ENCODE data around the gene AKAP11. TPM values are rescaled to one million over a fixed set of nuclear protein-coding genes. Genes with fewer than 3 reads are reported as not detected.

The AKAP11 gene
- total RNA-seq, 1 donor from 2014 or later, result 37.2 TPM

GRCh38 chr13:42312817-42313431, 41.0 kb downstream of the AKAP11 start:
- no peak for ATAC-seq
- no peaks in the 10 kb centered on the region for H3K27me3 ChIP-seq
- H3K4me1 ChIP-seq, result no peaks in the 10 kb centered on the region
- intact Hi-C loops (cut with DNase I), result no loop called here
- no peaks in the 10 kb centered on the region for H3K9me3 ChIP-seq
- TF ChIP-seq, protein P1, sequence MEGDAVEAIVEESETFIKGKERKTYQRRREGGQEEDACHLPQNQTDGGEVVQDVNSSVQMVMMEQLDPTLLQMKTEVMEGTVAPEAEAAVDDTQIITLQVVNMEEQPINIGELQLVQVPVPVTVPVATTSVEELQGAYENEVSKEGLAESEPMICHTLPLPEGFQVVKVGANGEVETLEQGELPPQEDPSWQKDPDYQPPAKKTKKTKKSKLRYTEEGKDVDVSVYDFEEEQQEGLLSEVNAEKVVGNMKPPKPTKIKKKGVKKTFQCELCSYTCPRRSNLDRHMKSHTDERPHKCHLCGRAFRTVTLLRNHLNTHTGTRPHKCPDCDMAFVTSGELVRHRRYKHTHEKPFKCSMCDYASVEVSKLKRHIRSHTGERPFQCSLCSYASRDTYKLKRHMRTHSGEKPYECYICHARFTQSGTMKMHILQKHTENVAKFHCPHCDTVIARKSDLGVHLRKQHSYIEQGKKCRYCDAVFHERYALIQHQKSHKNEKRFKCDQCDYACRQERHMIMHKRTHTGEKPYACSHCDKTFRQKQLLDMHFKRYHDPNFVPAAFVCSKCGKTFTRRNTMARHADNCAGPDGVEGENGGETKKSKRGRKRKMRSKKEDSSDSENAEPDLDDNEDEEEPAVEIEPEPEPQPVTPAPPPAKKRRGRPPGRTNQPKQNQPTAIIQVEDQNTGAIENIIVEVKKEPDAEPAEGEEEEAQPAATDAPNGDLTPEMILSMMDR (IDR thresholded peaks at IDR 0.05), result no peak
- no peak overlapping the region for H3K27ac ChIP-seq
- DNase-seq, result no peak
- no peak overlapping the region for H3K4me3 ChIP-seq
- peaks cover 61% of the 10 kb centered on the region for H3K36me3 ChIP-seq

DNA sequence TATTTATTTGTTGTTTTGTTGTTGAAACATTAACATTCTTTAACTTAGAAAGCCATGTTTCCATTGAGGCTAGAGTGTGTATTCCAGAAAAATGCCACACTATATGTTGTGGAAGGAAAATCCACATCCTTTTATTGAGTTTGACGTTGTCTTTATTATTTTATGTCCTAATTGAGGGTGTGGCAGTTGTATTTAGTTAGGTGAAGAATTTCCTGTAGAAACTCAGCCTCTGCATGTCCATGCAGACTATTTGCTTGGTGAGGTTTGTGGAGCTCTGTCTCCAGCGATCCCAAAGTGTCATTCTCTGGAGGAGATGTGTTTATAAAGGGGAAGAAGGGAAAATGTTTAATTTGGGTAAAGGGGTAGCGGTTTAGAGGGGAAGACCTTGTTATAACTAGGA, 46.6 kb downstream of the AKAP11 start:
- H3K27ac ChIP-seq, result no peak overlapping the region
- intact Hi-C loops (cut with DNase I), result no loop called here
- DNase-seq (no peak), ATAC-seq (no peak)
- H3K4me1 ChIP-seq, result no peaks in the 10 kb centered on the region
- no peaks in the 10 kb centered on the region for H3K27me3 ChIP-seq
- TF ChIP-seq, protein P1 (IDR thresholded peaks at IDR 0.05), result no peak
- H3K4me3 ChIP-seq, result no peak overlapping the region
- H3K36me3 ChIP-seq, result peaks cover 48% of the 10 kb centered on the region
- H3K9me3 ChIP-seq, result no peaks in the 10 kb centered on the region

DNA sequence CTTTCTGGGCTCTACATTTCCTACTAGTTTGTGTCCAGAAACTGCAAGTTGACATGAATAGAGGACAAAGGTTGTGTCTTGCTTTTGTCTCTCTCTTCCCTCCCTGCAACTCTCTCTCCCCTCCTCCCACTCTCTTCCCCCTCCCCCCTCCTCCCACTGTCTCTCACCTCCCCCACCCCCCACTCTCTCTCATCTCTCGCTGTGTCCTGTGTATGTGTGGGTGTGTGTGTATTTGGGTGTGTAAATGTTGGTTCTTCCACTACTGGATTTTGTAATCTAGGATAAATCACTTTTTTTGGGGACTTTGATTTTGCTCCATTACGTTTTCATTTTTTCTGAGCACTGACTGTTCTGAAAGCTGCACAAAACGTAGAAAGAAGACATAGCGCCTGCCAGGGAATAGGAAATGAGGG, 48.4 kb downstream of the AKAP11 start:
- no peak overlapping the region for H3K27ac ChIP-seq
- ATAC-seq, result no peak
- H3K36me3 ChIP-seq, result peaks cover 43% of the 10 kb centered on the region
- no peaks in the 10 kb centered on the region for H3K4me1 ChIP-seq
- H3K27me3 ChIP-seq, result no peaks in the 10 kb centered on the region
- intact Hi-C loops (cut with DNase I), result no loop called here
- H3K9me3 ChIP-seq, result no peaks in the 10 kb centered on the region
- no peak overlapping the region for H3K4me3 ChIP-seq
- TF ChIP-seq, protein P1 (IDR thresholded peaks at IDR 0.05), result no peak
- no peak for DNase-seq

GRCh38 chr13:42322806-42323205, 50.9 kb downstream of the AKAP11 start:
- no peak overlapping the region for H3K27ac ChIP-seq
- no peaks in the 10 kb centered on the region for H3K4me1 ChIP-seq
- intact Hi-C loops (cut with DNase I), result no loop called here
- H3K4me3 ChIP-seq, result no peak overlapping the region
- peaks cover 28% of the 10 kb centered on the region for H3K36me3 ChIP-seq
- DNase-seq (no peak), ATAC-seq (no peak)
- H3K27me3 ChIP-seq, result no peaks in the 10 kb centered on the region
- no peaks in the 10 kb centered on the region for H3K9me3 ChIP-seq
- TF ChIP-seq, protein P1 (IDR thresholded peaks at IDR 0.05), result no peak

DNA sequence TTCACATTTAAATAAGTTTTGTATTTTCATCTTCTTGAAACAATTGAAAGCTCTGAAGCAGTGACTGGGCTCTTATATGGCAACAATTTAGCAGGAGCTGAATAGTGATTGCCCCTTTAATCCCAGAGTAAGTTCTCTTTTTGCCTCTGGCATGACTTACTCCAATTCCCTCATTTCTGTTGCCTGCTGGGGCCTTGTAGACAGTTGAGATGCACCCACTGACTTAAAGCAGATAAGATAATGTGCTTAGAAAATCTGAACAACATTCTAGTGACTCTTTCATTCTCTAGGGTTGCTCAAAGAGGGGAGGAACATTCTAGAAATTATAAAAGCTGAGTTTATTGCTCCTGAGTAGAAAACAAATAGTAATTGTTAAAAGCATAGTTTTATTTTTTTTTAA, 52.8 kb downstream of the AKAP11 start:
- DNase-seq (no peak), ATAC-seq (no peak)
- Histone ChIP-seq H3K36me3 (peaks cover 17% of the 10 kb centered on the region), H3K27me3 (no peaks in the 10 kb centered on the region), H3K4me1 (no peaks in the 10 kb centered on the region), H3K27ac (no peak overlapping the region), H3K9me3 (no peaks in the 10 kb centered on the region), H3K4me3 (no peak overlapping the region)
- TF ChIP-seq, protein P1 (IDR thresholded peaks at IDR 0.05), result no peak
- intact Hi-C loops (cut with DNase I), result no loop called here

- Histone ChIP-seq H3K27me3 (no peaks in the 10 kb centered on the region), H3K4me1 (no peaks in the 10 kb centered on the region), H3K27ac (no peak overlapping the region), H3K9me3 (no peaks in the 10 kb centered on the region), H3K4me3 (no peak overlapping the region), H3K36me3 (peaks cover 9% of the 10 kb centered on the region)
- TF ChIP-seq, protein P1 (IDR thresholded peaks at IDR 0.05), result no peak
- intact Hi-C loops (cut with DNase I), result no loop called here
- DNase-seq (no peak), ATAC-seq (no peak)
Observed at GRCh38 chr13:42327725-42328124, 55.8 kb downstream of the AKAP11 start.

Data from upper lobe of right lung (tissue), 1 donor.